ENCODE measurements around the gene NCKAP5. TPM values are rescaled to one million over a fixed set of nuclear protein-coding genes. Genes with fewer than 3 reads are reported as not detected.

The NCKAP5 gene
- total RNA-seq, 1 donor from 2014 or later: 2.7 TPM

- Mint-ChIP-seq H3K4me3 (ENCODE audit: unreplicated experiment) (no peak overlapping the region), H3K9me3 (ENCODE audit: unreplicated experiment) (no peaks in the 10 kb centered on the region), H3K27me3 (ENCODE audit: low read depth, unreplicated experiment) (no peaks in the 10 kb centered on the region), H3K36me3 (ENCODE audit: low read depth, unreplicated experiment) (peaks cover 5% of the 10 kb centered on the region), H3K27ac (ENCODE audit: unreplicated experiment) (no peak overlapping the region), H3K4me1 (ENCODE audit: low read depth, unreplicated experiment) (peaks cover 42% of the 10 kb centered on the region)
- Histone ChIP-seq H3K9ac (ENCODE audit: low read length) (no peak overlapping the region), H2AFZ (ENCODE audit: low read depth, low read length) (no peak overlapping the region), H3K79me2 (ENCODE audit: insufficient read depth, low read length) (peaks cover 65% of the 10 kb centered on the region), H3K27me3 (ENCODE audit: insufficient read depth, low read length) (no peaks in the 10 kb centered on the region), H3K4me3 (ENCODE audit: insufficient read depth, low read depth, low read length) (no peak overlapping the region), H3K9me3 (ENCODE audit: insufficient read depth, low read depth, low read length) (no peaks in the 10 kb centered on the region), H3K27ac (ENCODE audit: low read depth, low read length) (no peak overlapping the region), H3K4me1 (ENCODE audit: insufficient read depth, low read length) (peaks cover 6% of the 10 kb centered on the region), H3K4me2 (ENCODE audit: low read length) (peak overlapping the region; percentile 90), H3K36me3 (ENCODE audit: insufficient read depth, low read length) (peaks cover 28% of the 10 kb centered on the region), H4K20me1 (ENCODE audit: insufficient read depth, low read length) (peaks cover 27% of the 10 kb centered on the region)
- DNase-seq (ENCODE audit: low read depth): no peak
- no peak for FAIRE-seq
- no peak for TF ChIP-seq EZH2 (IDR thresholded peaks at IDR 0.05; ENCODE audit: insufficient read depth, low read length)
Measured at GRCh38 chr2:132665401-132666140, 902.7 kb downstream of the NCKAP5 start.

DNA sequence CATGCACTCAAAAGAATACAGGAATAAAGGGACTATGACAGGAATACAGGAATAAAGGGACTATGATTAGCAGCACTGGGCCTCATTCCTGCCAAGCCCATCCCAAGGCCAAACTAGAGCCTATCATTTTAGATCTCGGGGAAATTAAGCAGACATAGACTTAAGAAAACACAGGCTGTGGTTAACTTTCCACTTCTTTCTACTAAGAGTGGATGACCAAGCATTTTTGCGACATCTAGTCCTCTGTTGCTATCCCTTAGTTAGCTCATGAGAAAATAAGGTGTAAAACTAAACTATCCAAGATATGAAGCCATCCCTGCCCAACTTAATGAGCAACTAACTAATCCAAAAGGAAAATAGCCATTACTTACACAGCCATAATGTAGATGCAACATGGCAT is 904.2 kb downstream of the NCKAP5 start:
- Histone ChIP-seq H3K27ac (ENCODE audit: low read depth, low read length) (no peak overlapping the region), H3K36me3 (ENCODE audit: insufficient read depth, low read length) (peaks cover 43% of the 10 kb centered on the region), H3K4me2 (ENCODE audit: low read length) (peak overlapping the region; percentile 0), H3K9ac (ENCODE audit: low read length) (no peak overlapping the region), H4K20me1 (ENCODE audit: insufficient read depth, low read length) (peaks cover 37% of the 10 kb centered on the region), H3K79me2 (ENCODE audit: insufficient read depth, low read length) (peaks cover 62% of the 10 kb centered on the region), H3K27me3 (ENCODE audit: insufficient read depth, low read length) (no peaks in the 10 kb centered on the region), H3K4me3 (ENCODE audit: insufficient read depth, low read depth, low read length) (no peak overlapping the region), H3K4me1 (ENCODE audit: insufficient read depth, low read length) (peaks cover 6% of the 10 kb centered on the region), H2AFZ (ENCODE audit: low read depth, low read length) (no peak overlapping the region), H3K9me3 (ENCODE audit: insufficient read depth, low read depth, low read length) (no peaks in the 10 kb centered on the region)
- Mint-ChIP-seq H3K4me3 (ENCODE audit: unreplicated experiment) (no peak overlapping the region), H3K36me3 (ENCODE audit: low read depth, unreplicated experiment) (peaks cover 10% of the 10 kb centered on the region), H3K9me3 (ENCODE audit: unreplicated experiment) (no peaks in the 10 kb centered on the region), H3K4me1 (ENCODE audit: low read depth, unreplicated experiment) (peaks cover 42% of the 10 kb centered on the region), H3K27ac (ENCODE audit: unreplicated experiment) (no peak overlapping the region), H3K27me3 (ENCODE audit: low read depth, unreplicated experiment) (no peaks in the 10 kb centered on the region)
- FAIRE-seq: no peak
- peak; percentile 71 for DNase-seq (ENCODE audit: low read depth)
- TF ChIP-seq EZH2 (IDR thresholded peaks at IDR 0.05; ENCODE audit: insufficient read depth, low read length): no peak
- TF ChIP-seq CTCF (IDR thresholded peaks at IDR 0.05; ENCODE audit: insufficient read depth, low read depth, low read length): no peak

- H3K4me2 ChIP-seq (ENCODE audit: low read length): peak overlapping the region; percentile 40
- Mint-ChIP-seq H3K9me3 (ENCODE audit: unreplicated experiment) (no peaks in the 10 kb centered on the region), H3K36me3 (ENCODE audit: low read depth, unreplicated experiment) (peaks cover 14% of the 10 kb centered on the region), H3K27me3 (ENCODE audit: low read depth, unreplicated experiment) (no peaks in the 10 kb centered on the region), H3K27ac (ENCODE audit: unreplicated experiment) (no peak overlapping the region), H3K4me1 (ENCODE audit: low read depth, unreplicated experiment) (peaks cover 35% of the 10 kb centered on the region), H3K4me3 (ENCODE audit: unreplicated experiment) (no peak overlapping the region)
- no peak overlapping the region for H2AFZ ChIP-seq (ENCODE audit: low read depth, low read length)
- H3K9me3 ChIP-seq (ENCODE audit: insufficient read depth, low read depth, low read length): no peaks in the 10 kb centered on the region
- FAIRE-seq (no peak), DNase-seq (ENCODE audit: low read depth) (peak; percentile 69)
- peaks cover 41% of the 10 kb centered on the region for H4K20me1 ChIP-seq (ENCODE audit: insufficient read depth, low read length)
- peaks cover 54% of the 10 kb centered on the region for H3K36me3 ChIP-seq (ENCODE audit: insufficient read depth, low read length)
- H3K27me3 ChIP-seq (ENCODE audit: insufficient read depth, low read length): no peaks in the 10 kb centered on the region
- H3K27ac ChIP-seq (ENCODE audit: low read depth, low read length): no peak overlapping the region
- no peak overlapping the region for H3K4me3 ChIP-seq (ENCODE audit: insufficient read depth, low read depth, low read length)
- H3K79me2 ChIP-seq (ENCODE audit: insufficient read depth, low read length): peaks cover 59% of the 10 kb centered on the region
- H3K9ac ChIP-seq (ENCODE audit: low read length): no peak overlapping the region
- TF ChIP-seq EZH2 (IDR thresholded peaks at IDR 0.05; ENCODE audit: insufficient read depth, low read length): no peak
- no peak for TF ChIP-seq CTCF (IDR thresholded peaks at IDR 0.05; ENCODE audit: insufficient read depth, low read depth, low read length)
- H3K4me1 ChIP-seq (ENCODE audit: insufficient read depth, low read length): no peaks in the 10 kb centered on the region
Measured at GRCh38 chr2:132662732-132663131, 905.5 kb downstream of the NCKAP5 start.
